Measurements from ENCODE around the gene TBX1. TPM values are rescaled to one million over a fixed set of nuclear protein-coding genes. Genes with fewer than 3 reads are reported as not detected.

TBX1 gene
- total RNA-seq, 1 donor from 2014 or later = 12.9 TPM

GRCh38 chr22:19743651-19744050 lies 16.9 kb upstream of the TBX1 start:
- DNase-seq (ENCODE audit: low read depth) = no peak
- TF ChIP-seq CTCF (IDR thresholded peaks at IDR 0.05; ENCODE audit: insufficient read depth, low read length, severe bottlenecking) = no peak
- Histone ChIP-seq H3K36me3 (ENCODE audit: control insufficient read depth, insufficient read depth, low read length) (no peaks in the 10 kb centered on the region), H3K27me3 (ENCODE audit: control insufficient read depth, insufficient read depth, low read length) (no peaks in the 10 kb centered on the region), H3K4me3 (ENCODE audit: low read depth, low read length) (no peak overlapping the region)
- FAIRE-seq = no peak

- Histone ChIP-seq H3K4me3 (ENCODE audit: low read depth, low read length) (no peak overlapping the region), H3K27me3 (ENCODE audit: control insufficient read depth, insufficient read depth, low read length) (no peaks in the 10 kb centered on the region), H3K36me3 (ENCODE audit: control insufficient read depth, insufficient read depth, low read length) (no peaks in the 10 kb centered on the region)
- DNase-seq (ENCODE audit: low read depth) = no peak
- no peak for FAIRE-seq
- TF ChIP-seq CTCF (IDR thresholded peaks at IDR 0.05; ENCODE audit: insufficient read depth, low read length, severe bottlenecking) = no peak
Measured at GRCh38 chr22:19744350-19745006, 16.1 kb upstream of the TBX1 start.

GRCh38 chr22:19745155-19746101 lies 15.2 kb upstream of the TBX1 start:
- Histone ChIP-seq H3K36me3 (ENCODE audit: control insufficient read depth, insufficient read depth, low read length) (no peaks in the 10 kb centered on the region), H3K4me3 (ENCODE audit: low read depth, low read length) (no peak overlapping the region), H3K27me3 (ENCODE audit: control insufficient read depth, insufficient read depth, low read length) (no peaks in the 10 kb centered on the region)
- FAIRE-seq = no peak
- TF ChIP-seq CTCF (IDR thresholded peaks at IDR 0.05; ENCODE audit: insufficient read depth, low read length, severe bottlenecking) = no peak
- no peak for DNase-seq (ENCODE audit: low read depth)

- H3K4me3 ChIP-seq (ENCODE audit: low read depth, low read length) = no peak overlapping the region
- no peaks in the 10 kb centered on the region for H3K27me3 ChIP-seq (ENCODE audit: control insufficient read depth, insufficient read depth, low read length)
- no peak for DNase-seq (ENCODE audit: low read depth)
- no peak for FAIRE-seq
- no peaks in the 10 kb centered on the region for H3K36me3 ChIP-seq (ENCODE audit: control insufficient read depth, insufficient read depth, low read length)
- TF ChIP-seq CTCF (IDR thresholded peaks at IDR 0.05; ENCODE audit: insufficient read depth, low read length, severe bottlenecking) = no peak
Measured at GRCh38 chr22:19746726-19747125, 13.9 kb upstream of the TBX1 start.

- Histone ChIP-seq H3K36me3 (ENCODE audit: control insufficient read depth, insufficient read depth, low read length) (no peaks in the 10 kb centered on the region), H3K27me3 (ENCODE audit: control insufficient read depth, insufficient read depth, low read length) (no peaks in the 10 kb centered on the region), H3K4me3 (ENCODE audit: low read depth, low read length) (no peak overlapping the region)
- no peak for FAIRE-seq
- no peak for DNase-seq (ENCODE audit: low read depth)
- no peak for TF ChIP-seq CTCF (IDR thresholded peaks at IDR 0.05; ENCODE audit: insufficient read depth, low read length, severe bottlenecking)
Measured at GRCh38 chr22:19747551-19747950, 13.0 kb upstream of the TBX1 start.
